Nephron progenitor cell (in vitro differentiated cells): ENCODE measurements around the gene CMTR1.
"Not testable (repeated sequence)": the region's sequence is repeated elsewhere in the genome, so short reads cannot be mapped to it uniquely, and the experiment has no call there.

Experiments used
- DNase-seq: peaks from one replicate; pipeline ENCODE4 v3.0.0; 2021
- H3K27ac Mint-ChIP-seq: 2 replicates; pipeline ENCODE4 v1.8.0; 2021; ENCODE audit warnings: mild to moderate bottlenecking, moderate library complexity, mixed read lengths
- H3K27me3 Mint-ChIP-seq: 2 replicates; pipeline ENCODE4 v1.8.0; 2021; ENCODE audit warnings: mild to moderate bottlenecking, low read depth, mixed read lengths; ENCODE audit not compliant: poor library complexity
- H3K36me3 Mint-ChIP-seq: 2 replicates; pipeline ENCODE4 v1.8.0; 2021; ENCODE audit warnings: low read depth, mixed read lengths
- H3K4me1 Mint-ChIP-seq: 2 replicates; pipeline ENCODE4 v1.8.0; 2021; ENCODE audit warnings: mixed read lengths
- H3K4me3 Mint-ChIP-seq: 2 replicates; pipeline ENCODE4 v1.8.0; 2021; ENCODE audit warnings: mild to moderate bottlenecking, moderate library complexity, mixed read lengths
- H3K9me3 Mint-ChIP-seq: 2 replicates; pipeline ENCODE4 v1.8.0; 2021; ENCODE audit warnings: mild to moderate bottlenecking, moderate library complexity, mixed read lengths
- TF ChIP-seq, protein P1 (sequence below): fragments of 200-600 bp; sonication (generic); IDR thresholded peaks from 2 replicates; pipeline ENCODE4 v1.5.0; 2021; ENCODE audit warnings: antibody characterized with exemption

Gene CMTR1

GRCh38 chr6:37393381-37393929, 39.6 kb upstream of the CMTR1 start:
- no peak overlapping the region for H3K27ac Mint-ChIP-seq
- no peak overlapping the region for H3K4me3 Mint-ChIP-seq
- DNase-seq = no peak
- H3K27me3 Mint-ChIP-seq = peaks cover 6% of the 10 kb centered on the region
- H3K9me3 Mint-ChIP-seq = no peaks in the 10 kb centered on the region
- peaks cover 10% of the 10 kb centered on the region for H3K36me3 Mint-ChIP-seq
- no peaks in the 10 kb centered on the region for H3K4me1 Mint-ChIP-seq
- TF ChIP-seq, protein P1, sequence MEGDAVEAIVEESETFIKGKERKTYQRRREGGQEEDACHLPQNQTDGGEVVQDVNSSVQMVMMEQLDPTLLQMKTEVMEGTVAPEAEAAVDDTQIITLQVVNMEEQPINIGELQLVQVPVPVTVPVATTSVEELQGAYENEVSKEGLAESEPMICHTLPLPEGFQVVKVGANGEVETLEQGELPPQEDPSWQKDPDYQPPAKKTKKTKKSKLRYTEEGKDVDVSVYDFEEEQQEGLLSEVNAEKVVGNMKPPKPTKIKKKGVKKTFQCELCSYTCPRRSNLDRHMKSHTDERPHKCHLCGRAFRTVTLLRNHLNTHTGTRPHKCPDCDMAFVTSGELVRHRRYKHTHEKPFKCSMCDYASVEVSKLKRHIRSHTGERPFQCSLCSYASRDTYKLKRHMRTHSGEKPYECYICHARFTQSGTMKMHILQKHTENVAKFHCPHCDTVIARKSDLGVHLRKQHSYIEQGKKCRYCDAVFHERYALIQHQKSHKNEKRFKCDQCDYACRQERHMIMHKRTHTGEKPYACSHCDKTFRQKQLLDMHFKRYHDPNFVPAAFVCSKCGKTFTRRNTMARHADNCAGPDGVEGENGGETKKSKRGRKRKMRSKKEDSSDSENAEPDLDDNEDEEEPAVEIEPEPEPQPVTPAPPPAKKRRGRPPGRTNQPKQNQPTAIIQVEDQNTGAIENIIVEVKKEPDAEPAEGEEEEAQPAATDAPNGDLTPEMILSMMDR = no peak

GRCh38 chr6:37396571-37397180, 36.3 kb upstream of the CMTR1 start:
- DNase-seq = no peak
- TF ChIP-seq, protein P1 = no peak
- Mint-ChIP-seq H3K4me1 (no peaks in the 10 kb centered on the region), H3K9me3 (no peaks in the 10 kb centered on the region), H3K36me3 (peaks cover 4% of the 10 kb centered on the region), H3K4me3 (no peak overlapping the region), H3K27ac (no peak overlapping the region), H3K27me3 (peaks cover 27% of the 10 kb centered on the region)

- Mint-ChIP-seq H3K27me3 (peaks cover 44% of the 10 kb centered on the region), H3K4me1 (no peaks in the 10 kb centered on the region), H3K36me3 (peaks cover 4% of the 10 kb centered on the region), H3K27ac (no peak overlapping the region), H3K4me3 (no peak overlapping the region), H3K9me3 (no peaks in the 10 kb centered on the region)
- TF ChIP-seq, protein P1 = no peak
- no peak for DNase-seq
Measured at GRCh38 chr6:37399131-37399530, 33.9 kb upstream of the CMTR1 start.

DNA sequence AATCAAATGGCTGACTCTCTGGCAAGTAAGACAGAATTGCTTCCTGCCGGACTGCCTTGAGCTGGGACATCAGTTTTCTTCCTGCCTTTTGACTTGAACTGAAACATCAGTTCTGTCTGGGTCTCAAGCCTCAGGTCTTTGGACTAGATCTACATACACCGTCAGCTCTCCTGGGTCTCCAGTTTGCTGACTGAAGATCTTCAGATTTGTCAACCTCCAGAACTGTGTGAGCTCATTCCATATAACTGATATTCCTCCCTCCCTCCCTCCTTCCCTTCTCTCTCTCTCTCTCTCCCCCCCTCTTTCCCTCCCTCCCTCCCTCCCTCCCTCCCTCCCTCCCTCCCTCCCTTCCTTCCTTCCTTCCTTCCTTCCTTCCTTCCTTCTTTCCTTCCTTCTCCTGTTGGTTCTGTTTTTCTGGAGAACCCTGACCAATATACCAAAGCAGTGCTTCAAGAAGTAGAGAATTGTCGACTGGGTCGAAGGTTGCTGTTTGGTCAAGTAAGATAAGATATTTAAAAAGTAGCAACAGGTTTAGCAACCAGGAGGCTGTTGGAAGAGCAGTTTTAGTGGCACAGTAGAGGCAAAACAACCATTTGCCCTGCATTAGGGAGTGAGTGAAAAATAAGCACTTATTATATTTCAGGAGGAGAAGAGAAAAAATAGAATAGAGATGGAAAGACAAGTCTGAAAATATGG, 33.1 kb upstream of the CMTR1 start:
- Mint-ChIP-seq H3K27ac (no peak overlapping the region), H3K27me3 (peaks cover 50% of the 10 kb centered on the region), H3K4me1 (no peaks in the 10 kb centered on the region), H3K36me3 (peaks cover 4% of the 10 kb centered on the region), H3K9me3 (no peaks in the 10 kb centered on the region), H3K4me3 (no peak overlapping the region)
- DNase-seq = no peak
- TF ChIP-seq, protein P1 = no peak

DNA sequence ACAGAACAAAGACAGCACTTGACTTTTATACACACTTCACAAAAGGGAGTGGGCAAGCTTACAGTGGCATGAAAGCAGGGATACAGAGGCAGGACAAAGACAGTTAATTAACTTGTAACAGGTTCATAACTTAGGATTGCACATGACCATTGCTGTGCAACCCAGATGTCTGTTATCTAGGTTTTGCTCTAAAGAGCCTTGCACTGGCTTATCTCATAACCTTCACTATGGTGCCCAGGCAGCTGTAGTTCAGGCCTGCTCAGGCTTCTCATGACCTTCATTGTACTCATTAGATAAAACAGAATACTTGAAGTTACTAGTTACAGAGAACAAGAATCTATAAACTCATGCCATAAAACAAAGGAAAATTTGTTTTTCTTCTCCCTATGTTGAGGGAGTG, 31.4 kb upstream of the CMTR1 start:
- H3K4me3 Mint-ChIP-seq, H3K4me1 Mint-ChIP-seq, H3K27ac Mint-ChIP-seq, H3K36me3 Mint-ChIP-seq, H3K9me3 Mint-ChIP-seq, DNase-seq: not testable (repeated sequence)
- peaks cover 62% of the 10 kb centered on the region for H3K27me3 Mint-ChIP-seq

GRCh38 chr6:37406726-37407341, 26.2 kb upstream of the CMTR1 start:
- Mint-ChIP-seq H3K27me3 (peaks cover 65% of the 10 kb centered on the region), H3K4me1 (no peaks in the 10 kb centered on the region), H3K27ac (no peak overlapping the region), H3K9me3 (peaks cover 5% of the 10 kb centered on the region), H3K4me3 (no peak overlapping the region), H3K36me3 (no peaks in the 10 kb centered on the region)
- no peak for DNase-seq
- TF ChIP-seq, protein P1 = no peak
